ENCODE results near the gene AEBP1.

- TF ChIP-seq CTCF (IDR thresholded peaks at IDR 0.05) (no peak), POLR2A (IDR thresholded peaks at IDR 0.05) (no peak)
These were observed 23.0 kb downstream of the AEBP1 start for GRCh38 chr7:44127161-44127560.
